Tibial artery (tissue), 4 donors: ENCODE results near the gene ALDH6A1.
"Not testable (repeated sequence)": the region's sequence is repeated elsewhere in the genome, so short reads cannot be mapped to it uniquely, and the experiment has no call there.

ENCODE experiments used
- DNase-seq, 2 donors: peaks; one replicate each; pipeline ENCODE4 v3.0.0-alpha.2; 2019
- H3K27ac ChIP-seq, 2 donors: fragments of 200-600 bp; sonication (generic) in 1 of 2; 1 replicate in 1 of 2; 2 replicates in 1 of 2; pipeline ENCODE4 v1.5.1; 2018 to 2019; ENCODE audit warnings: mild to moderate bottlenecking in 1 of 2
- H3K27me3 ChIP-seq, 2 donors: fragments of 200-600 bp; sonication (generic) in 1 of 2; one replicate each; pipeline versions ENCODE4 v1.5.1 to v1.6.0; 2016 to 2019
- H3K36me3 ChIP-seq, 3 donors: fragments of 200-600 bp; sonication (generic) in 2 of 3; one replicate each; pipeline ENCODE4 v1.5.1; 2016 to 2019; ENCODE audit warnings: mild to moderate bottlenecking in 2 of 3
- H3K4me1 ChIP-seq, 4 donors: fragments of 200-600 bp; sonication (generic) in 2 of 4; 1 replicate in 3 of 4; 2 replicates in 1 of 4; pipeline ENCODE4 v1.5.1; 2016 to 2019
- H3K4me3 ChIP-seq, 2 donors: fragments of 200-600 bp; sonication (generic) in 1 of 2; 1 replicate in 1 of 2; 2 replicates in 1 of 2; pipeline ENCODE4 v1.5.1; 2018 to 2019; ENCODE audit warnings: mild to moderate bottlenecking in 2 of 2
- H3K9me3 ChIP-seq, 3 donors: fragments of 200-600 bp; sonication (generic) in 1 of 3; one replicate each; pipeline ENCODE4 v1.5.1; 2016 to 2019
- intact Hi-C: fragments of 100-400 bp; cut with DNase I; formaldehyde crosslinking; loops from one replicate; pipeline ENCODE4 v1.15.0; 2023; ENCODE audit warnings: low total_unique reads
- TF ChIP-seq, protein P1 (sequence below), 2 experiments: fragments of 200-600 bp in 1 of 2; fragments of 450-650 bp in 1 of 2; IDR thresholded peaks; one replicate each; pipeline ENCODE4 v1.5.1; 2017 to 2019; ENCODE audit warnings: antibody characterized with exemption in 2 of 2, mild to moderate bottlenecking in 1 of 2, moderate library complexity in 1 of 2

Gene ALDH6A1

DNA sequence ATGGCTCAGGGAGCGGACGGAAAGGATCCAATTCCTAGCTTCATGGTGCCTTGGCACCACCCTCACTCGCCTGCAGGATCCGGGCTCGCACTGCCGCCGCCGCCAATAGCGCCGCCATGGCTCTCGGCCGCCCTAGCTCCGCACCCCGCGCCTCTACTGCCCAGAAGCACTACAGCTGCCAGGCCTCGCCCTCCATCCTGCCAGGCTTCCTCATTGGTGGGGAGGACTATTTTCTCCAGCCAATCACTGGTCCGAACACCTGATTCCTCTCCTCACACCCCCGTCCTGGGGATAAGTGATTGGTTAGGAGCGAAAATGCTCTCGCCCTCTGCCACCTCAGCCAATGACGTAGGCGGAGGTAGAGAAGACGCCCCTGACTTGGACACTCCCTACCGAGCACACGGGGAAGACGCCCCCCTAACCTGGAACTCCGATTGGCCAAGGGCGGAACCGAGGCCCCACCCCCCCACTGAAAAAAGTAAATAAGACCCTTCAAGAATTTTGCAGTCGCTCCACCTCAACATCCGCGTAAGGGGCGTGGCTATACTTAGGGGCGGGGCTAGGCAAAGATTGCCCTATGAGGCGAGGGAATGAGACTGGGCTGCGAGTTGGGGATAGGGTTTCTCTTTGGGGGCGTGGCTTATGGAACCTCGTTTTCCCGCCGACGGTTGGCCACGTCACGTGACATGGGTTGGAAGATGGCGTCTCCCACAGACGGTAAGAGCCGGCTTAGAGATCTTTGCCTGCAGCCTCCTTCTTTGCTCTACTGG lies at the start of gene ALDH6A1, which contains the start of gene LIN52:
Gene ALDH6A1, minus strand, starts transcription at position 177 of the 770 bp plus-strand sequence. Its CDS starts 59 bp downstream, at position 118.
Gene LIN52, plus strand, starts transcription at position 680 of the 770 bp plus-strand sequence. Its CDS starts 19 bp downstream, at position 699.
- H3K27me3 ChIP-seq, result no peaks in the 10 kb centered on the region
- intact Hi-C loops, result no loop called here
- TF ChIP-seq, protein P1, sequence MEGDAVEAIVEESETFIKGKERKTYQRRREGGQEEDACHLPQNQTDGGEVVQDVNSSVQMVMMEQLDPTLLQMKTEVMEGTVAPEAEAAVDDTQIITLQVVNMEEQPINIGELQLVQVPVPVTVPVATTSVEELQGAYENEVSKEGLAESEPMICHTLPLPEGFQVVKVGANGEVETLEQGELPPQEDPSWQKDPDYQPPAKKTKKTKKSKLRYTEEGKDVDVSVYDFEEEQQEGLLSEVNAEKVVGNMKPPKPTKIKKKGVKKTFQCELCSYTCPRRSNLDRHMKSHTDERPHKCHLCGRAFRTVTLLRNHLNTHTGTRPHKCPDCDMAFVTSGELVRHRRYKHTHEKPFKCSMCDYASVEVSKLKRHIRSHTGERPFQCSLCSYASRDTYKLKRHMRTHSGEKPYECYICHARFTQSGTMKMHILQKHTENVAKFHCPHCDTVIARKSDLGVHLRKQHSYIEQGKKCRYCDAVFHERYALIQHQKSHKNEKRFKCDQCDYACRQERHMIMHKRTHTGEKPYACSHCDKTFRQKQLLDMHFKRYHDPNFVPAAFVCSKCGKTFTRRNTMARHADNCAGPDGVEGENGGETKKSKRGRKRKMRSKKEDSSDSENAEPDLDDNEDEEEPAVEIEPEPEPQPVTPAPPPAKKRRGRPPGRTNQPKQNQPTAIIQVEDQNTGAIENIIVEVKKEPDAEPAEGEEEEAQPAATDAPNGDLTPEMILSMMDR (IDR thresholded peaks at IDR 0.05), result no peak

DNA sequence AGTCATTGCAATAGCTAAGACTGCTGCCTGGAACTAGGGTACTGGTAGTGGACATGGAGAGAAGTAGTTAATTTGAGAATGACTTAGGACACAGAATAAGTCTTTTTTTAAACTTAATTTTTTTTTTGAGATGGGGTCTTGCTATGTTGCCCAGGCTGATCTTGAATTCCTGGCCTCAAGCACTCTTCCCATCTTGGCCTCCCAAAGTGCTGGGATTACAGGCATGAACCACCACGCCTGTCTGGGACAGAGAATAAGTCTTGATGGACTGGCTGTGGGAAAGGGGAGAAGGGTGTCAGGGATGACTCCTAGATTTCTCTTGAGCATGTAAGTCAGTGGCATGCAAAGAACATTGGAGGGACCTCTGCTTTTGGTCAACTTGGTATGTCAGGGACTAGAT lies 43.4 kb upstream of the ALDH6A1 start:
- DNase-seq, result no peak

More for the DNA sequence above, at the start of gene ALDH6A1, which contains the start of gene LIN52:
- Histone ChIP-seq H3K27ac (peak within 1 kb of the TSS; percentile 91 to 97), H3K36me3 (no peaks in the 10 kb centered on the region), H3K4me3 (peak within 1 kb of the TSS; percentile 71 to 94), H3K4me1 (peaks cover 0 to 29% (median 20%) of the 10 kb centered on the region in 4 donors), H3K9me3 (no peaks in the 10 kb centered on the region)
- peak; percentile 100 for DNase-seq

DNA sequence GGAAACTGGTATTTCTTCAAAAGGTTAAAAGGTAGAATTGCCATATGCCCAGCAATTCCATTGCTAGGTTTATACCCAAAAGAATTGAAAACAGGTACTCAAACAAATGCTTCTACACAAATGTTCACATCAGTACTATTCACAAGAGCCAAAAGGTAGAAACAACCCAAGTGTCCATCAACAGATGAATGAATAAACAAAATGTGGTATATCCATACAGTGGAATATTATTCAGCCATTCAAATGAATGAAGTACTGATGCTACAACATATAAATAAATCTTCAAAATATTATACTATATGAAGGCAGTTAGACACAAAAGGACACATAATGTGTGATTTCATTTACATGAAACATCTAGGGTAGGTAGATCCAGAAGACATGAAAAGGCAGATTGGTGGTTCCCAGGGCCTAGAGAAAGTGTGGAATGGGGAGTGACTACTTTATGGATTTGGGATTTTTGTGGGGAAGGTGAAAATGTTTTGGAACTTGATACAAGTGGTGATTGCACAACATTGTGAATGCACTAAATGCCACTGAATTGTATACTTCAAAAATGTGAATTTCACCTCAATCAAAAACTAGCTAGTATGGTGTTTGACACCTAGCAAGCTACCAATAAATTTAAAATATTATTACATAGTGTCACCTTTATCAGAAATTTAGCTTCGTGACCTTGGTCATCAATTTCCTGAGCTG lies 42.2 kb upstream of the ALDH6A1 start:
- no peak overlapping the region for H3K27ac ChIP-seq
- no peak for DNase-seq
- no peak overlapping the region for H3K4me3 ChIP-seq
- H3K27me3 ChIP-seq, result no peaks in the 10 kb centered on the region
- TF ChIP-seq, protein P1 (IDR thresholded peaks at IDR 0.05), result no peak
- intact Hi-C loops, result no loop called here
- H3K4me1 ChIP-seq, result no peaks in the 10 kb centered on the region
- peaks cover 0 to 5% (median 3%) of the 10 kb centered on the region in 3 donors for H3K36me3 ChIP-seq
- no peaks in the 10 kb centered on the region for H3K9me3 ChIP-seq

More for the DNA sequence above, 43.4 kb upstream of the ALDH6A1 start:
- Histone ChIP-seq H3K4me1 (no peaks in the 10 kb centered on the region), H3K9me3 (no peaks in the 10 kb centered on the region), H3K27me3 (no peaks in the 10 kb centered on the region), H3K27ac (no peak overlapping the region), H3K36me3 (peaks cover 0 to 3% (median 0%) of the 10 kb centered on the region in 3 donors), H3K4me3 (no peak overlapping the region)
- intact Hi-C loops, result no loop called here
- TF ChIP-seq, protein P1 (IDR thresholded peaks at IDR 0.05), result no peak

- H3K4me1 ChIP-seq, H3K9me3 ChIP-seq, H3K27ac ChIP-seq, intact Hi-C loops, H3K4me3 ChIP-seq, DNase-seq, H3K36me3 ChIP-seq, H3K27me3 ChIP-seq: not testable (repeated sequence)
Observed at GRCh38 chr14:74125487-74125886, 41.2 kb upstream of the ALDH6A1 start.

DNA sequence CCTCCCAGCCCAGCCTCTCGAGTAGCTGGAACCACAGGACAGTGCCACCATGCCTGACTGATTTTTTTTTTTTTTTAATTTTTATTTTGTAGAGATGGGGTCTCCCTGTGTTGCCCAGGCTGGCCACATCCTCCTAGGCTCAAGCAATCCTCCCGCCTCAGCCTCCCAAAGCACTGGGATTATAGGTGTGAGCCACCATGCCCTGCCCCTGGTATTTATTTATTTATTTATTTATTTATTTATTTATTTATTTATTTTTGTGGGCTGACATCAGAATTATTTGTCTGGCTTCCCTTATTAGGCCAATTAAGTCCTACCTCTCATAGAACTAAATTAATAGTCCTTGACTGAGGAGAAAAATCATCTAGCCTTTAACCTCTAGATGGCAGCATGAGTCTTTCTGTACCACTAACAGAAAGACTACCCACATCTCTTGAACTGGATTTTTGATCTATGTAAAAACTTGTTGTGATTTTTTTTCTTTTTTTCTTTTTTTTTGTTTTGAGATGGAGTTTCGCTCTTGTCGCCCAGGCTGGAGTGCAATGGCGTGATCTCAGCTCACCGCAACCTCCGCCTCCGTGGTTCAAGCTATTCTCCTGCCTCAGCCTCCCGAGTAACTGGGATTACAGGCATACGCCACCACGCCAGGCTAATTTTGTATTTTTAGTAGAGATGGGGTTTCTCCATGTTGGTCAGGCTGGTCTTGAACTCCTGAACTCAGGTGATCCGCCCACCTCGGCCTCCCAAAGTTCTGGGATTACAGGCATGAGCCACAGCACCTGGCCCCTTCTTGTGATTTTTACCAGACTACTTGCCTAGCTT lies 27.4 kb upstream of the ALDH6A1 start:
- not testable (repeated sequence) for H3K27me3 ChIP-seq, H3K4me3 ChIP-seq, H3K9me3 ChIP-seq, H3K27ac ChIP-seq, DNase-seq
- TF ChIP-seq, protein P1 (IDR thresholded peaks at IDR 0.05), result peak; percentile 37 to 51
- peaks cover 0 to 35% (median 3%) of the 10 kb centered on the region in 3 donors for H3K36me3 ChIP-seq
- H3K4me1 ChIP-seq, result peaks cover 0 to 10% (median 2%) of the 10 kb centered on the region in 4 donors
- intact Hi-C loops, result loop anchor here (5.0 to 10.0 kb wide), 2 partner anchors 141 to 1823 kb away; no protein-coding TSS in a partner anchor
